ENCODE data around the gene HIPK2.

HIPK2 gene

GRCh38 chr7:139734395-139734794, 43.4 kb downstream of the HIPK2 start:
- DNase-seq, result no peak
- TF ChIP-seq EZH2 (IDR thresholded peaks at IDR 0.05; ENCODE audit: borderline replicate concordance, low read depth, low read length, severe bottlenecking), result no peak
- TF ChIP-seq CTCF (IDR thresholded peaks at IDR 0.05; ENCODE audit: borderline replicate concordance, extremely low read depth, low read length, poor library complexity, severe bottlenecking), result no peak
- ATAC-seq (ENCODE audit: insufficient read depth, low read depth), result no peak
- Histone ChIP-seq H3K4me1 (ENCODE audit: insufficient read depth, low read length) (no peaks in the 10 kb centered on the region), H3K79me2 (ENCODE audit: insufficient read depth, low read length) (no peaks in the 10 kb centered on the region), H2AFZ (ENCODE audit: low read depth, low read length) (no peak overlapping the region), H3K9ac (ENCODE audit: low read depth, low read length) (no peak overlapping the region), H3K4me3 (ENCODE audit: low read depth in 1 of 2, low read length in 2 of 2) (no peak overlapping the region), H3K27me3 (ENCODE audit: insufficient read depth, low read length, poor library complexity) (no peaks in the 10 kb centered on the region), H3K4me2 (ENCODE audit: insufficient read depth, low read length) (no peak overlapping the region), H3K27ac (ENCODE audit: low read length) (no peak overlapping the region), H3K36me3 (ENCODE audit: insufficient read depth, low read length) (no peaks in the 10 kb centered on the region), H4K20me1 (ENCODE audit: insufficient read depth, low read length) (peaks cover 8% of the 10 kb centered on the region; the same call in 1 of the 2 replicates), H3K9me3 (ENCODE audit: insufficient read depth, low read length, severe bottlenecking) (no peaks in the 10 kb centered on the region)

- H3K9ac ChIP-seq (ENCODE audit: low read depth, low read length), result no peak overlapping the region
- H3K4me1 ChIP-seq (ENCODE audit: insufficient read depth, low read length), result no peaks in the 10 kb centered on the region
- no peak for ATAC-seq (ENCODE audit: insufficient read depth, low read depth)
- H3K4me2 ChIP-seq (ENCODE audit: insufficient read depth, low read length), result no peak overlapping the region
- H3K27me3 ChIP-seq (ENCODE audit: insufficient read depth, low read length, poor library complexity), result no peaks in the 10 kb centered on the region
- no peak for TF ChIP-seq CTCF (IDR thresholded peaks at IDR 0.05; ENCODE audit: borderline replicate concordance, extremely low read depth, low read length, poor library complexity, severe bottlenecking)
- H4K20me1 ChIP-seq (ENCODE audit: insufficient read depth, low read length), result peaks cover 8% of the 10 kb centered on the region; the same call in 1 of the 2 replicates
- H3K79me2 ChIP-seq (ENCODE audit: insufficient read depth, low read length), result no peaks in the 10 kb centered on the region
- no peaks in the 10 kb centered on the region for H3K36me3 ChIP-seq (ENCODE audit: insufficient read depth, low read length)
- H3K4me3 ChIP-seq (ENCODE audit: low read depth in 1 of 2, low read length in 2 of 2), result no peak overlapping the region
- H3K9me3 ChIP-seq (ENCODE audit: insufficient read depth, low read length, severe bottlenecking), result no peaks in the 10 kb centered on the region
- no peak for DNase-seq
- no peak overlapping the region for H2AFZ ChIP-seq (ENCODE audit: low read depth, low read length)
- no peak overlapping the region for H3K27ac ChIP-seq (ENCODE audit: low read length)
These were observed 44.0 kb downstream of the HIPK2 start for GRCh38 chr7:139733751-139734150.

GRCh38 chr7:139732471-139733167, 45.2 kb downstream of the HIPK2 start:
- Histone ChIP-seq H3K27ac (ENCODE audit: low read length) (no peak overlapping the region), H3K9me3 (ENCODE audit: insufficient read depth, low read length, severe bottlenecking) (no peaks in the 10 kb centered on the region), H3K36me3 (ENCODE audit: insufficient read depth, low read length) (no peaks in the 10 kb centered on the region), H3K4me1 (ENCODE audit: insufficient read depth, low read length) (no peaks in the 10 kb centered on the region), H3K79me2 (ENCODE audit: insufficient read depth, low read length) (no peaks in the 10 kb centered on the region), H2AFZ (ENCODE audit: low read depth, low read length) (no peak overlapping the region), H3K4me2 (ENCODE audit: insufficient read depth, low read length) (no peak overlapping the region), H3K27me3 (ENCODE audit: insufficient read depth, low read length, poor library complexity) (no peaks in the 10 kb centered on the region), H3K9ac (ENCODE audit: low read depth, low read length) (no peak overlapping the region), H3K4me3 (ENCODE audit: low read depth in 1 of 2, low read length in 2 of 2) (no peak overlapping the region), H4K20me1 (ENCODE audit: insufficient read depth, low read length) (peaks cover 8% of the 10 kb centered on the region; the same call in 1 of the 2 replicates)
- no peak for ATAC-seq (ENCODE audit: insufficient read depth, low read depth)
- no peak for DNase-seq
- TF ChIP-seq CTCF (IDR thresholded peaks at IDR 0.05; ENCODE audit: borderline replicate concordance, extremely low read depth, low read length, poor library complexity, severe bottlenecking), result no peak
- no peak for TF ChIP-seq EZH2 (IDR thresholded peaks at IDR 0.05; ENCODE audit: borderline replicate concordance, low read depth, low read length, severe bottlenecking)

All from DND-41 (cell line).